ENCODE data around the gene NEU4. TPM values are rescaled to one million over a fixed set of nuclear protein-coding genes. Genes with fewer than 3 reads are reported as not detected.

NEU4 gene
- total RNA-seq, 1 experiment from 2014 or later = 0.70 TPM

- no peak overlapping the region for H3K18ac ChIP-seq (ENCODE audit: insufficient read length, low read depth, low read length)
- no peak overlapping the region for H3K4ac ChIP-seq (ENCODE audit: low read depth, low read length)
- H2BK20ac ChIP-seq (ENCODE audit: low read depth, low read length, poor library complexity, severe bottlenecking) = no peak overlapping the region
- H2BK120ac ChIP-seq (ENCODE audit: low read depth, low read length, poor library complexity, severe bottlenecking) = no peak overlapping the region
- H2BK5ac ChIP-seq (ENCODE audit: insufficient read length, low read length) = no peak overlapping the region
- DNase-seq = peak; percentile 37
- no peak overlapping the region for H3K56ac ChIP-seq (ENCODE audit: insufficient read length, low read depth, low read length)
- Mint-ChIP-seq H3K9me3 (no peaks in the 10 kb centered on the region), H3K27me3 (ENCODE audit: low read depth) (peaks cover 2% of the 10 kb centered on the region), H3K27ac (peak overlapping the region in 1 of 3 experiments; percentile 94; a peak in 3 of 7 replicates), H3K4me3 (no peak overlapping the region), H3K36me3 (ENCODE audit: insufficient read depth in 1 of 3, low read depth in 3 of 3) (no peaks in the 10 kb centered on the region; a peak in 1 of 7 replicates), H3K4me1 (peaks cover 16 to 29% of the 10 kb centered on the region in 2 experiments)
- no peak overlapping the region for H4K8ac ChIP-seq (replicated peaks; ENCODE audit: insufficient read length, low read depth, low read length)
- H3K23me2 ChIP-seq (ENCODE audit: insufficient read length, low read depth, low read length, poor library complexity, severe bottlenecking) = peaks cover 3% of the 10 kb centered on the region
- no peak overlapping the region for H4K5ac ChIP-seq (ENCODE audit: insufficient read length, low read depth, low read length)
- H3K4me1 ChIP-seq (ENCODE audit: insufficient read depth, low read length) = no peaks in the 10 kb centered on the region
- H2BK15ac ChIP-seq (ENCODE audit: low read depth, low read length) = no peak overlapping the region
- H3K79me2 ChIP-seq (ENCODE audit: insufficient read depth, low read length) = no peaks in the 10 kb centered on the region
- H3K9me3 ChIP-seq (ENCODE audit: control insufficient read depth, low read depth, low read length) = no peaks in the 10 kb centered on the region
- no peak overlapping the region for H3K9ac ChIP-seq (ENCODE audit: extremely low read depth, insufficient read length, low read length)
- H3K23ac ChIP-seq (ENCODE audit: insufficient read length, low read depth, low read length) = no peak overlapping the region
- H3K27me3 ChIP-seq (ENCODE audit: insufficient read depth, low read length) = no peaks in the 10 kb centered on the region
- no peak overlapping the region for H4K91ac ChIP-seq (ENCODE audit: insufficient read length, low read depth, low read length)
- H3K4me2 ChIP-seq (ENCODE audit: insufficient read depth, insufficient read length, low read length) = no peak overlapping the region
- H2AFZ ChIP-seq (ENCODE audit: low read length) = no peak overlapping the region
- TF ChIP-seq CTCF (conservative IDR thresholded peaks at IDR 0.05) = no peak
- H3K14ac ChIP-seq (ENCODE audit: insufficient read depth, low read length) = no peak overlapping the region
- H2AK5ac ChIP-seq (ENCODE audit: insufficient read length, low read length) = no peak overlapping the region
- H3T11ph ChIP-seq (ENCODE audit: low read length) = no peak overlapping the region
- no CpG with 5 or more reads among the region's 27 CpGs for WGBS (ENCODE audit: extremely low coverage, insufficient read length, low lambda C conversion rate)
- H3K79me1 ChIP-seq (ENCODE audit: insufficient read depth, low read depth, low read length, poor library complexity, severe bottlenecking) = no peaks in the 10 kb centered on the region
- no peaks in the 10 kb centered on the region for H4K20me1 ChIP-seq (ENCODE audit: control insufficient read depth, insufficient read depth, insufficient read length)
- no peak overlapping the region for H3K27ac ChIP-seq (ENCODE audit: insufficient read length, low read depth, low read length)
- no peak overlapping the region for H2BK12ac ChIP-seq (ENCODE audit: insufficient read length, low read depth, low read length)
Observed at GRCh38 chr2:241770185-241770935, 38.6 kb upstream of the NEU4 start.
